Astrocyte (in vitro differentiated cells and primary cell): ENCODE results near the gene CADPS. TPM values are rescaled to one million over a fixed set of nuclear protein-coding genes. Genes with fewer than 3 reads are reported as not detected.

ENCODE experiments used
- DNase-seq: peaks from one replicate; pipeline ENCODE4 v3.0.0-alpha.2; 2010; ENCODE audit warnings: low read depth
- FAIRE-seq: peaks from 2 replicates; lab custom pipeline; 2011; peaks lifted over from hg19 to GRCh38; lab: Jason Lieb, UNC
- H2AFZ ChIP-seq: 2 replicates; pipeline ENCODE4 v1.6.0; 2012; ENCODE audit warnings: low read depth, low read length, inconsistent platforms
- H3K27ac ChIP-seq: 2 replicates; pipeline ENCODE4 v1.5.1; 2011; ENCODE audit warnings: low read depth, low read length, inconsistent platforms
- H3K27me3 ChIP-seq: 2 replicates; pipeline ENCODE4 v1.6.0; 2011; ENCODE audit warnings: low read length, inconsistent platforms; ENCODE audit not compliant: insufficient read depth
- H3K36me3 ChIP-seq: 2 replicates; pipeline ENCODE4 v1.5.1; 2011; ENCODE audit warnings: low read length, inconsistent platforms; ENCODE audit not compliant: insufficient read depth
- H3K4me1 ChIP-seq: 2 replicates; pipeline ENCODE4 v1.5.1; 2011; ENCODE audit warnings: low read length, inconsistent platforms; ENCODE audit not compliant: insufficient read depth
- H3K4me2 ChIP-seq: 2 replicates; pipeline ENCODE4 v1.6.0; 2012; ENCODE audit warnings: low read length, inconsistent platforms
- H3K4me3 ChIP-seq: 2 replicates; pipeline ENCODE4 v1.5.1; 2011; ENCODE audit warnings: low read depth, mild to moderate bottlenecking, low read length, inconsistent platforms; ENCODE audit not compliant: insufficient read depth
- H3K79me2 ChIP-seq: 2 replicates; pipeline ENCODE4 v1.6.0; 2012; ENCODE audit warnings: mild to moderate bottlenecking, low read length, inconsistent platforms; ENCODE audit not compliant: insufficient read depth
- H3K9ac ChIP-seq: 2 replicates; pipeline ENCODE4 v1.6.0; 2012; ENCODE audit warnings: mild to moderate bottlenecking, low read length, inconsistent platforms
- H3K9me3 ChIP-seq: 2 replicates; pipeline ENCODE4 v1.5.1; 2012; ENCODE audit warnings: low read depth, mild to moderate bottlenecking, low read length, inconsistent platforms; ENCODE audit not compliant: insufficient read depth
- H4K20me1 ChIP-seq: 2 replicates; pipeline ENCODE4 v1.6.0; 2012; ENCODE audit warnings: low read length, inconsistent platforms; ENCODE audit not compliant: insufficient read depth
- H3K27ac Mint-ChIP-seq: one replicate; pipeline ENCODE4 v1.8.0; 2021; ENCODE audit warnings: mild to moderate bottlenecking, mixed read lengths; ENCODE audit not compliant: unreplicated experiment
- H3K27me3 Mint-ChIP-seq: one replicate; pipeline ENCODE4 v1.8.0; 2021; ENCODE audit warnings: low read depth, mixed read lengths; ENCODE audit not compliant: unreplicated experiment
- H3K36me3 Mint-ChIP-seq: one replicate; pipeline ENCODE4 v1.8.0; 2021; ENCODE audit warnings: low read depth, mixed read lengths; ENCODE audit not compliant: unreplicated experiment
- H3K4me1 Mint-ChIP-seq: one replicate; pipeline ENCODE4 v1.8.0; 2021; ENCODE audit warnings: low read depth, mixed read lengths; ENCODE audit not compliant: unreplicated experiment
- H3K4me3 Mint-ChIP-seq: one replicate; pipeline ENCODE4 v1.8.0; 2021; ENCODE audit warnings: mild to moderate bottlenecking, moderate library complexity, mixed read lengths; ENCODE audit not compliant: unreplicated experiment
- H3K9me3 Mint-ChIP-seq: one replicate; pipeline ENCODE4 v1.8.0; 2021; ENCODE audit warnings: mild to moderate bottlenecking, mixed read lengths; ENCODE audit not compliant: unreplicated experiment
- CTCF ChIP-seq: IDR thresholded peaks from 2 replicates; pipeline ENCODE4 v1.5.1; 2011; ENCODE audit warnings: low read depth, mild to moderate bottlenecking, inconsistent platforms, low read length, moderate library complexity; ENCODE audit not compliant: insufficient read depth
- EZH2 ChIP-seq: IDR thresholded peaks from 2 replicates; pipeline ENCODE4 v1.6.1; 2012; ENCODE audit warnings: mild to moderate bottlenecking, low read length, inconsistent platforms; ENCODE audit not compliant: insufficient read depth
- total RNA-seq: library from RNA; stranded (reverse); gene quantifications from 2 replicates; pipeline ENCODE4 v1.2.1, GENCODE V29; 2021

The CADPS gene
- total RNA-seq, 1 donor from 2014 or later, result 5.4 TPM

- H3K27ac ChIP-seq, result no peak overlapping the region
- no peaks in the 10 kb centered on the region for H3K4me1 ChIP-seq
- H3K9me3 ChIP-seq, result no peaks in the 10 kb centered on the region
- H3K4me3 Mint-ChIP-seq, result no peak overlapping the region
- no peaks in the 10 kb centered on the region for H3K36me3 ChIP-seq
- no peaks in the 10 kb centered on the region for H3K27me3 ChIP-seq
- H3K9ac ChIP-seq, result no peak overlapping the region
- H3K4me1 Mint-ChIP-seq, result peaks cover 5% of the 10 kb centered on the region
- H3K27ac Mint-ChIP-seq, result no peak overlapping the region
- TF ChIP-seq CTCF (no peak), EZH2 (no peak)
- H3K27me3 Mint-ChIP-seq, result peaks cover 2% of the 10 kb centered on the region
- H4K20me1 ChIP-seq, result no peaks in the 10 kb centered on the region
- no peak overlapping the region for H3K4me3 ChIP-seq
- H2AFZ ChIP-seq, result no peak overlapping the region
- no peaks in the 10 kb centered on the region for H3K9me3 Mint-ChIP-seq
- no peak overlapping the region for H3K4me2 ChIP-seq
- no peaks in the 10 kb centered on the region for H3K79me2 ChIP-seq
- no peak for DNase-seq
- H3K36me3 Mint-ChIP-seq, result no peaks in the 10 kb centered on the region
- no peak for FAIRE-seq
Observed at GRCh38 chr3:62920466-62920784, 45.2 kb upstream of the CADPS start.

GRCh38 chr3:62919784-62920465 lies 44.7 kb upstream of the CADPS start:
- H2AFZ ChIP-seq, result no peak overlapping the region
- TF ChIP-seq EZH2 (no peak), CTCF (no peak)
- no peaks in the 10 kb centered on the region for H3K4me1 ChIP-seq
- no peak for FAIRE-seq
- no peaks in the 10 kb centered on the region for H4K20me1 ChIP-seq
- DNase-seq, result no peak
- H3K27ac ChIP-seq, result no peak overlapping the region
- Mint-ChIP-seq H3K36me3 (no peaks in the 10 kb centered on the region), H3K27me3 (peaks cover 2% of the 10 kb centered on the region), H3K4me3 (no peak overlapping the region), H3K4me1 (peaks cover 5% of the 10 kb centered on the region), H3K9me3 (no peaks in the 10 kb centered on the region), H3K27ac (no peak overlapping the region)
- no peak overlapping the region for H3K9ac ChIP-seq
- H3K9me3 ChIP-seq, result no peaks in the 10 kb centered on the region
- H3K4me3 ChIP-seq, result no peak overlapping the region
- H3K79me2 ChIP-seq, result no peaks in the 10 kb centered on the region
- H3K36me3 ChIP-seq, result no peaks in the 10 kb centered on the region
- no peak overlapping the region for H3K4me2 ChIP-seq
- H3K27me3 ChIP-seq, result no peaks in the 10 kb centered on the region

- Histone ChIP-seq H4K20me1 (no peaks in the 10 kb centered on the region), H3K9me3 (no peaks in the 10 kb centered on the region), H3K4me2 (no peak overlapping the region), H3K36me3 (no peaks in the 10 kb centered on the region), H2AFZ (no peak overlapping the region), H3K4me3 (no peak overlapping the region), H3K27ac (no peak overlapping the region), H3K9ac (no peak overlapping the region), H3K27me3 (no peaks in the 10 kb centered on the region), H3K79me2 (no peaks in the 10 kb centered on the region), H3K4me1 (no peaks in the 10 kb centered on the region)
- Mint-ChIP-seq H3K27ac (no peak overlapping the region), H3K9me3 (no peaks in the 10 kb centered on the region), H3K4me1 (peaks cover 5% of the 10 kb centered on the region), H3K36me3 (no peaks in the 10 kb centered on the region), H3K27me3 (peaks cover 2% of the 10 kb centered on the region), H3K4me3 (no peak overlapping the region)
- DNase-seq (no peak), FAIRE-seq (no peak)
- no peak for TF ChIP-seq EZH2
- no peak for TF ChIP-seq CTCF
Observed at GRCh38 chr3:62918777-62919176, 43.6 kb upstream of the CADPS start.
